HG02678 (cell line): ENCODE measurements around the gene SPAG17.

Source experiments
- ATAC-seq: cut with Tn5 transposase; IDR thresholded peaks from one replicate; pipeline ENCODE4 v1.9.1; 2021; ENCODE audit warnings: mild to moderate bottlenecking, moderate library complexity; ENCODE audit not compliant: unreplicated experiment

The SPAG17 gene

DNA sequence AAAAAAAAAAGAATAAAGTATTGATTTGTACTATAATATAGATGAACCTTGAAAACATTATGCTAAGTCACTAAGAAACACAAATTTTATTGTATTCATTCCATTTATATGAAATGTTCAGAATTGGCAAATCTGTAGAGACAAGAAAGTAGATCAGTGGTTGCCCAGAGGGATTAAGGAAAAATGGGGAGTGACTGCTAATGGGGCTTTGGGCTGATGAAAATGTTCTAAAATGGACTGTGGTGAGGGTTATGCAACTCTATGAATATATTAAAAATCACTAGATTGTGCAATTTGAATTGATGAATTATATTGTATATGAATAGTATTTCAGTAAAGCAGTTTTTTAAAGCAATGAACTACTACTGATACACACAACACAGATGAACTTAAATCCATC is 265.7 kb downstream of the SPAG17 start:
- no peak for ATAC-seq

DNA sequence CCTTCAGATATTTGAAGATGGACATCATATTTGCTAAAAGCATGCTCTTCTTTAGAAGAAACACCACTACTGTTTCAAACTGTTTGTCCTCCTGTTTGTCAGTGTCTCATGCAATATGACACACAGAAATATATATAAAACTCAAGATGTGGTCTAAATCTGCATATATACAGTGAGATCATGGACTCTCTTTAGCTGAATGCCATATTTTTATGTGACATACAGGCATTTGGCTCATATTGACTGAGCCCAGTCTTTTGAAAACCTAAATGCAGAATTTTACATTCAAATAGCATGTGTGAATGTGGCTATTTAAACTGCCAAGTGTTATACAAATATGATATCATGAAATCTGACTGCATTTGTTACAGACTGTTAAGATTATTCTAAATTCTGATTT is 274.0 kb downstream of the SPAG17 start:
- no peak for ATAC-seq

DNA sequence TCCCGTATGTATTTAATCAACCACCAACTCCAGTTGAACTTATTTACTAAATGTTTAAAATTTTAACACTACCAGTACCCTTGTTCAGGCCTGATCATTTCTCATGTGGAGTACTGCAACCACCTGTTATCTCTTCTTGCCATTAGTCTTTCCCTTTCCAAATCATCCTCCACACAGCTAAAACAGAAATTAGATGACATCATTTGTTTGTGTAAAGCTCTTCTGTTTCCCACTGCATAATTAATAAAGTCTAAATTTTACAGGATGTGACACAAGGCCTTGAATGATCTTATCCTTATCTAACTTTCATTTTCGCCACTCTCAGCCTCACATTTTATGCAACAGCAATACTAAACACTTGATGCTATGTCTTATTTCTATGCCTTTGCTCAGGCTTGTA is 280.0 kb downstream of the SPAG17 start:
- no peak for ATAC-seq

- ATAC-seq: no peak
Measured at GRCh38 chr1:117904485-117904884, 280.5 kb downstream of the SPAG17 start.
